H54 (cell line): ENCODE measurements around the gene CDC42BPG.
"Not testable (repeated sequence)": the region's sequence is repeated elsewhere in the genome, so short reads cannot be mapped to it uniquely, and the experiment has no call there.

Experiments
- DNase-seq: peaks from one replicate; pipeline ENCODE4 v3.0.0; 2011; ENCODE audit warnings: low spot score, mixed read lengths; ENCODE audit not compliant: insufficient read length
- FAIRE-seq: peaks from 3 replicates; lab custom pipeline; 2011; peaks lifted over from hg19 to GRCh38; lab: Jason Lieb, UNC
- POLR2A ChIP-seq: IDR thresholded peaks from 2 replicates; pipeline ENCODE4 v1.6.1; 2011; ENCODE audit warnings: low read depth, mild to moderate bottlenecking, low read length

The CDC42BPG gene

DNA sequence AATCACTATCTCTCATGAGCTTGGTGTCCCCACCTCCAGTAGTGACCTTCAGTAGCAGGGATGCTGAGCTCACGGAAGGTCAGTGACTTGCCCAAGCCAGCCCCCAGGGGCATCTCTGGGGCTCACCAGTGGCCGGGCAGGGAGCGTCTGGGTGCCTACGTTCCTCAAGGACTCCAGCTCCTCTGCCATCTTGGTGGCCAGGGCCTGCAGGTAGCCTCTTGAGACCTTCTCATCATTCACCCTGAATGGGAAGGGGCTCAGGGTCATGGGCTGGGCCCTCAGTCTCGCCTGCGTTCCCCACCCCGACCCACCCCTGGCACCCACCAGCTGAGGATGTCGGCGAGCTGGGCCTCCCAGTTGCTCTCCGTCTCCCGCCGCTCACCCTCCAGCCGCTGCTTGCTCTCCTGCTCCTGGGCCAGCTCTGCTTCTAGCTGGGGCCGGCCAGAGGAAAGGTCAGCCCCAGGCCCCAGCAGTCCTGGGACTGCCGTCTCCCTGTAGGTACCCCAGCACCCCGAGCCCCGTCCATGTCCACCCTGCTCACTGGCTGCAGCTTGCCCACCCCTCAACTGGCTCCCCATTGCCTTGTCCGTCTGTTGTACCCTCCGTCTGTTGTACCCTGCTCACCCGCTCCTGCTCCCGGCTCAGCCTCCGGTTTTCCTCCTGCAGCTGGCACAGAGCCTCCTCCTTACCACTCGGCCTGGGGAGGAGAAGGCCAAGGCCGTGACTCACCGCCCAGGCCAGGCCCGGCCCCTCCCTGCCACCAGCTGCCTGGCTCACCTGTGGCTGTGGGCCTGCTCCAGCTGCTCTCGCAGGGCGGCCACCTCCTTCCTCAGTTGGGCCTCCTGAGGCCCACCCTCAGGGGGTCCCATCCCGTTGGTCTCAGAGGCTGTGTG, 9.5 kb downstream of the CDC42BPG start:
- TF ChIP-seq POLR2A: 0 out of 2 replicates have a peak, but pooled peaks have one; percentile 14
- peak; percentile 96 for DNase-seq
- peak; percentile 38 for FAIRE-seq

DNA sequence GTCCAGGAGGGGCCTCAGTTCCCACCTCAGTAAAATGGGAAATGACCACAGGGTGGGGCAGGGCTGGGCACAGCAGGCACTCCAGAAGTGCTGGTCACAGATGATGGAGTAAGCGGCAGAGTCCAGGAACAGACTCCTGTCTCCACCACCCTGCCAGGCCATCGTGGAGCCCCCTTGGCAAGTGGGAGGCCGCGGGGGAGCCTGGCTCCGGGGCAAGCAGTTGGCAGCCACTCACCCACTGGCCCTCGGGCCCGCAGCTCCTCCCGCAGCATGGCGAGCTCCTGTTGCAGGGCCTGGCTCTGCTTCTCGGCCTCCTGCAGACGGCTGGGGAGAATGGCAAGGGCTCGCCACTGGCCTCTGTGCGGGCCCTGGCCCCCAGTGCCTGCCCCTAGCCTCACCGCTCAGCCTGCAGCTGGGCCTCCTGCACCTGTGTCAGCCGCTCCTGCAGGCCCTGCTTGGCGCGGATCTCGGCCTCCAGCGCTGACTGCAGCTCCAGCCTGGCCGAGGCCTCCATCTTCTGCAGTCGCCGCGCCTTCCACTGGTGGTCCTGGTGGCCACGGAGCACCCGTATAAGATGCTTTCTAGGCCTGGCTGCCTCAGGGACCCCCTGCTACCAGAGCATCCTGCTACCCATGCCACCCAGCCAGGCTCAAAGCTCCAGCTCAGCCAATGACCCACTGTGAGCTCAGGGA, 10.3 kb downstream of the CDC42BPG start:
- TF ChIP-seq POLR2A: no peak
- DNase-seq (no peak), FAIRE-seq (no peak)

DNA sequence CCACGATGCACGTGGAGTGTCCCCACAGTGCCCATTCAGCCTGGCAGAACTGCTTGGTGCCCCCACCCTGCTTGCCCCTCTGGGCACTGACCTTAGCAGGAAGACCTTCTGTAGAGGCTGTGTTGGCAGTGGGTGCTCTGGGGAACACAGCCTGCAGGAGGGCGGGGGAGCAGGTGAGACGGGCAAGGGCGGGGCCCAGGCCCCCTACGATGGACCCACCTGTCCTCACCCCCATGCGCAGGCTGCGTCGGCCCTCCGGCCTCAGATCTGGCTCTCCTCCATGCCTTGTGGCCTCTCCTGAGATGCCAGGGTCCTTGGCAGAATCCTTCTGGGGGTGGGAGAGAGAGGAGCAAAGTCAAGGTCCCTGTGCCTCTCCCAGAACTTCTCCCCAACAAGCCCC, 10.9 kb downstream of the CDC42BPG start:
- TF ChIP-seq POLR2A: no peak
- FAIRE-seq (no peak), DNase-seq (no peak)

DNA sequence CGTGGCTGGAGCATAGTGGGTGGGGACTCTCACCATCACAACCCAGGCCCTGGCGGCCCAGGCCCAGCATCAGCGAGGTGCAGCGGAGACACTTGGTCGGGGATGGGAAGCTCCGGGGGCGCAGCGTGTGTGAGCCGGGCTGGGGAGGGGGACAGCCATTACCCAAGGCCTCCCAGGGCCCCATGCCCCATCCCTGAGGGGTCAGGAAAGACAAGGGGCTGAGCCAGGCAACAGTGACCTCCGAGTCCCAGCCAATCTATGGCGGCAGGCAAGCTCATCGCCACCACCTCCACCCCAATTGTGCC, 11.3 kb downstream of the CDC42BPG start:
- no peak for DNase-seq
- FAIRE-seq: no peak
- TF ChIP-seq POLR2A: no peak

DNA sequence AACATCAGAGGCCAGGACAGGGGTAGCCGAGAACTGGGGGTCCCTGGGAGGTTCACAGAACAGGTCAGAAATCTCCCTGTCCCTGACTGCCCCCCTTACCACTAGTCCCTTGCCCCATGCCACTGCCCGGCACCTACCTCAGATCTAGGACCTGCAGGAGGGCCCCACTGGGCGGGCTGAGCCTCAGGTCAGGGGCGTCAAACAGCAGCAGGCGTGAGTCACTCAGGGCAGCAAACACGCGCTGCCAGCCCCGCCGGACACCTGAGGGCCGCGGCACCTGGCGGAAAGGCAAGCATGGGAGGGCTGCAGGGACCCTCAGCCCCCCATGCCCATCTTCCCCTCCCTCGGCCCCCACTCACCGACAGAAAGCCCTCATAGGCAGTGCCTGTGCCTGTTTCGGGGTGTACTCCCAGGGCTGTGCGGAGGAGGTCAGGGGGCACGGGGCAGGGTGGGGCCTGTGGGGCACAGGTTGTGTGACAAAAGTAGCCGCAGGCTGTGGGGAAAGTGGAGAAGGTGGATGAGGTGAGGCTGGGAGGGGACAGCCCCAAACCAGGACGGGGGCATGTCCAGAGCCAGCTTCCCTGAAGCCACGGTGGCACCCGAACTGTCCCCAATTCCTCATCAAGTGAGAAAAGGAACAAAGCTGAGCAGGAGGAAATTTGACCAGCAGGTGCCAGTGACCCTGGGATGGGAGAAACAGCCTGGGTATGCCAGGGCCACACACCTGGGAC, 11.8 kb downstream of the CDC42BPG start:
- DNase-seq (no peak), FAIRE-seq (no peak)
- no peak for TF ChIP-seq POLR2A

DNA sequence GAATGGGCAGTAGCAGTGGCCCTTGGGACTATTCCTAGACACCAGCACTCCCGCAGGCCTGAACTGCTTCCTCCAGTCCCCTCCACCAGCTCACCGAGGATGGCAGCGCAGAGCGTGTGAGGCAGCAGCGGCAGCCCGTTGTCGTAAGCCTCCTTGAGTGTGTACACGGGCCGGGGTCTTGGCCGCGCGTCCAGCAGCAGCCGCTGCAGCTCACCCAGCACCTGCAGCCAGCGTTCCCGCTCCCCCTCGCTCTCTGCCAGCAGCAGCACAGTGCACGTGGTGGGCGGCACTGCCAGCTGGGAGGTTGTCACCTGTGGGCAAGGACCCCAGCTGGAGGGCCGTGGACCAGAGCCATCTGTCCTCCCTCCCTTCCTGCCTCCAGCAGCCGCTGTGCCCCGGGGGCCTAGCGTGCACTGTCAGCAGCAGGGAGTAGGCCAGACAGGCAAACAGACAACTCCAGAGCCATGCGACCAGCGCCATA, 13.0 kb downstream of the CDC42BPG start:
- FAIRE-seq: no peak
- DNase-seq: no peak
- TF ChIP-seq POLR2A: no peak

DNA sequence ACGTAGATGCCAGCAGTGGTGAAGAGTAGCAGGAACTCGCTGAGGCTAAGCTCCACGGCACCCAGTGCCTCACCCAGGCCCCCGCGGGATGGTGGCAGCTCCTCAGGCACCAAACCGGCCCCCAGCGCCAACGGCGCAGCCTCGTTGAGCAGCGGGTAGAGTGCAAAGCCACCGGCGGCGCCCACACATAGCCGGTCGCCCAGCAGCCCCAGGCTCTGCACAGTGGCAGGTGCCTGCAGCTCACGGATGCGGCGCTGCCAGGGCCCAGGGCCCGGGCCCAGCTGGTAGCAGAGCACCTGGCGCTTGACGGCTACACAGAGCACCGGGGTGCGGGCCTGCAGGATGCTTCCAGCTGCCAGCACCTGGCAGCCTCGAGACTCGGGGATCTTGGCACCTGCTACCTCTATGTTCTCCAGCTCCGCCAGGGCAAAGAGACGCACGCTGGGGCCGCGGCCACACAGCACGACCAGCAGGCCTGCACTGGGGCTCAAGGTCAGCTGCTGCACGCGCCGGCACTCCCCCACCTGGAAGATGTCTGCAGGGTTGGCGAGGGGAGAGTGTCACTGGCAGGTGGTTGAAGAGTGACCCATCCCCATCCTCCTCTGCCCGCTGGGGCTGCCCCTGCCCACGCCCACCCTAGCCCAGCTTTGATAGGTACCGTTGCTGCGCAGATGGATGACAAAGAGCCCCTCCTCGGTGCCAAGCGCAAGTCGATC, 14.8 kb downstream of the CDC42BPG start:
- TF ChIP-seq POLR2A: no peak
- FAIRE-seq (no peak), DNase-seq (no peak)

DNA sequence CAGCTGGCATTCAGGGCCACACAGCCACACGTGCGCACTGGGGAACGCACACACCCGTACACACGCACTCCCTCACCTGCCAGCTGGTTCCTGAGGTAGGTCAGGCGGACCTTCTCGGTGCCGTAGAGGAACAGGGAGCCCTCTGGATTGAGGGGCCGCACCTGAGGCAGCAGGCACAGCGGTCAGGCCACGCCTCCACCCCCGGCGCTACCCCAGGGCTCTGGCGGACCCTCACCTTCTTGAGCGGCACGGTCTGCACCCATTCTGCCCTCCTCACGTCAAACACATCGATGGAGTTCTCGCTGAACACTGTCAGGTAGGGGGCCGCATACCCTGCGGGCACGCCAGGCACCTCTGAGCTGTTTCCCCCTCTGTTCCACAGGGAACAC, 17.0 kb downstream of the CDC42BPG start:
- FAIRE-seq (no peak), DNase-seq (no peak)
- no peak for TF ChIP-seq POLR2A

DNA sequence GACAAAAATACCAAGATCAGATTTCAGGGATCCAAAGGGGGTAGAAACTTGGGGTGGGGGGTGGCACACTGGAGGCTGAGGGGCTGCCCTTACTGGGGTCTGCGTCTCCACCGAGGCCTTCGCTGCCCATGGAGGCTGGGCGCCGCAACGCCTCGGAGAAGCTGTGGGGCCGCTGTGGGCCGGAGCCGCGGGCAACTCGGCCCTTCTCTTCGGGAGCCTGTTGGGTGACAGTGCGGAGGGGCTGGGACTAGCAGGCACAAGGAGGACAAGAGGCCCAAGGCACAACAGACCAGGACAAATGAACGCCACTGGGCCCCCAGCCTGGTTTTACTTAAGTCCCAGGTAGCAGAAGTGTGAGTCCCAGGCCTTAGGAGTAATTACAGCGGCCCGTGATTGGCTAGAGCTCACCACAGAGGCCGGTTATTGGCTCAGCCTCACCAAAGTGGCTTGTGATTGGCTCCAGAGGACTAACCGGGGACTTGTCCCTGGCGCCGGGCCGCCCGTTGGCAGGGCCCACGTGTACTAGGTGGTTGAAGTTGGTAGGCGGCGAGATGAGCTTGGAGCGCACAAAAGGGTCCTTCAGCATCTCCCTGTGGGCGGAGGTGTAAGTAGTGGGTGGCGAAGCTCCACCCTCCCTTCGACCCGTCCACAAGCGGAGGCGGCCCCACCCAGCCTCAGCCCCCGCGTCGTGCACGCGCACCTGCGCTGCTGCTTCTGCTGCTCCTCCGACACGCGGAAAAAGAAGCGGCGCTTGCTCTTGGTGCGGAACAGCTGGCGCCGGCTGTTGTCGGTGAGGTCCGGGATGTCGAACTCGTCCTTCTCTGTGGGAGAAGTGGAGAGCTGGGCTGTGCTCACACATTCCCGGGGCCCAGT, 17.6 kb downstream of the CDC42BPG start:
- DNase-seq (no peak), FAIRE-seq (no peak)
- no peak for TF ChIP-seq POLR2A

DNA sequence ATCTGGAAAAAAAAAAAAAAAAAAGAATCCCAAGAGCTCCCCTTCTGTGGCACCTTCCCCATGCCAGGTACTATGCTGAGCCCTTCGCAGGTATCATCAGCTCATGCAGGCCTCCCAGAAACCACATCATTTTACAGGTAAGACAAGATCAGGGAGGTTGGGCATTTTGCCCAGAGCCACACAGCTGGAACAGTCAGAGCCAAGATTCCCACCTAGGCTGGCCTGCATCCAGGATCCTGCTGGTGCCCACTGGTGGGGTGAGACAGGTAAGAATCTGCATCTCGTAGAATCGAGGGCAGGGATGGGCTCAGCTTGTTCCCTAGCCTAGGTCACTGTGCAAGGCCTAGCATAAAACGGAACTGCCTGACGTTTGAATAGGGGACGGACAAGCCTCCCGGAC, 18.4 kb downstream of the CDC42BPG start:
- TF ChIP-seq POLR2A: no peak
- FAIRE-seq (no peak), DNase-seq (no peak)

DNA sequence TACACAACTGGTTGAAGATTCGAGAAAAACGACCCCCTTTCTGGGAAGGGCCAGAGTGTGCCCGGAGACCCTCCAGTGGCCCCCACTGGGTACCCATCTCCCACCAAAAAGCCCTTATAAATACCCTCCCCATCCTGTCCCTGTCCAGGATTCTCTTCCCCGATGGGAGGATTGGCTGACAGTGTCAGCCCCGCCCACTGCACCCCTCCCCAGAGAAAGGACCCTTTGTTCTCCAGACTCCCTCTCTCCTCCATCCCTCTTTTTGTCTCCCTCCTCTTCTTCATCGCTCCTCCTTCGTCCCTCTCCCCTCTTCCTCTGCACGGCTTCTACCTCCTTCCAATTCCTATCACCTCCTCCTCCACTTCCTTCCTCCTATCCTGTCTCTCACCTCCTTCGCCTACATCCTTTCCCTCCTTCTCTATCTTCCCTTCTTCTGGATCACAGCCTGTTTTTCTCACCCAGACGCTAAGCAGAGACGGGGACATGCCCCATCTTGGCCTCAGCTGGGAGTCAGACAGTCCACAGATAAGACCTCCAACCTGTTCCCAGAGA, 20.8 kb downstream of the CDC42BPG start:
- FAIRE-seq: no peak

DNA sequence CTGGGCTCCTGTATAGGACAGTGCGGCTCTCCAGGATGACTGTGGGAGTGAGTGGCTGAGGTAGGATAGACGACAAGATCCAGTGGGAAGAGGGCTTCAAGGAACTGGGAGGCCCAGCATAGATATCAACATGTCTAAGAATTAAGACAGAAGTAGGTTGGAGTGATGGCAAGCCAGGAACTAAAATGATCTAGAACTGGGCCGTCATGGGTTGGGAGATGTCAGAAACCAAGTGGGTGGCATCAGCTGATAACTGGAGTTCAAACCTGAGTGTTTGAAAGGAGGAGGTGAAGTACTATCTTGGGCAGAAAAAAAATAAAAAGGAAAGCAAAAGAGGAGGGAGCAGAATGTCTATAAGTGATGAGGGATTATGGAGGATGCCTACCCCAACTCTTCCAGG, 27.0 kb downstream of the CDC42BPG start:
- DNase-seq (no peak), FAIRE-seq (no peak)
- TF ChIP-seq POLR2A: no peak

More for the DNA sequence above, 20.8 kb downstream of the CDC42BPG start:
- DNase-seq: no peak
- no peak for TF ChIP-seq POLR2A

DNA sequence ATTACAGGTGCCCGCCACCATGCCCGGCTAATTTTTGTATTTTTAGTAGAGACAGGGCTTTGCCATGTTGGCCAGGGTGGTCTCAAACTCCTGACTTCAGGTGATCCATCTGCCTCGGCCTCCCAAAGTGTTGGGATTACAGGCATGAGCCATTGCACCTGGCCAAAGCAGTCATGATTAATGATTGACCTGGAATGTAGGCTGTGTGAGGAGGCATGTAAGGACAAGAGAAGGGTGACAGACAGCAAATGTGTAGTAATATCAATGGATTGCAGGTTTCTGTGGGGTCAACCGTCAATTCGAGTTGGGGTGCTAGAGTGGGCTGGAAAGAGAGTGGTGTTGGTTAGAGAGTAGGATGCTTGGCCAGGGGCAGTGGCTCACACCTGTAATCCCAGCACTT, 29.0 kb downstream of the CDC42BPG start:
- not testable (repeated sequence) for DNase-seq, FAIRE-seq
